HAP-1 (cell line): Measurements from ENCODE around the gene RENBP.

Experiments used
- DNase-seq, 2 experiments: peaks; one replicate each; pipeline ENCODE4 v3.0.0-alpha.2; 2016 to 2020; ENCODE audit warnings: low spot score in 2 of 2
- H3K27me3 ChIP-seq: fragments of 250-450 bp; sonication (Bioruptor Pico); 2 replicates; pipeline ENCODE4 v1.5.1; 2020; ENCODE audit warnings: low read depth, mild to moderate bottlenecking, moderate library complexity
- H3K36me3 ChIP-seq: fragments of 250-450 bp; sonication (Bioruptor Pico); replicated peaks from 2 replicates; pipeline ENCODE4 v1.5.1; 2020; ENCODE audit warnings: mild to moderate bottlenecking
- H3K4me1 ChIP-seq: fragments of 250-450 bp; sonication (Bioruptor Pico); 2 replicates; pipeline ENCODE4 v1.5.1; 2020; ENCODE audit warnings: mild to moderate bottlenecking
- H3K4me3 ChIP-seq: fragments of 250-450 bp; sonication (Bioruptor Pico); 2 replicates; pipeline ENCODE4 v1.5.1; 2020; ENCODE audit warnings: mild to moderate bottlenecking, moderate library complexity
- H3K9me3 ChIP-seq: fragments of 250-450 bp; sonication (Bioruptor Pico); 2 replicates; pipeline ENCODE4 v1.5.1; 2020; ENCODE audit warnings: mild to moderate bottlenecking, moderate library complexity
- in situ Hi-C: fragments of 300-500 bp; cut with MboI; formaldehyde crosslinking; loops from 3 replicates; pipeline ENCODE4 v1.14.3; 2020; ENCODE audit warnings: low sequenced_read_pairs, inconsistent platforms, mixed read lengths

RENBP gene

DNA sequence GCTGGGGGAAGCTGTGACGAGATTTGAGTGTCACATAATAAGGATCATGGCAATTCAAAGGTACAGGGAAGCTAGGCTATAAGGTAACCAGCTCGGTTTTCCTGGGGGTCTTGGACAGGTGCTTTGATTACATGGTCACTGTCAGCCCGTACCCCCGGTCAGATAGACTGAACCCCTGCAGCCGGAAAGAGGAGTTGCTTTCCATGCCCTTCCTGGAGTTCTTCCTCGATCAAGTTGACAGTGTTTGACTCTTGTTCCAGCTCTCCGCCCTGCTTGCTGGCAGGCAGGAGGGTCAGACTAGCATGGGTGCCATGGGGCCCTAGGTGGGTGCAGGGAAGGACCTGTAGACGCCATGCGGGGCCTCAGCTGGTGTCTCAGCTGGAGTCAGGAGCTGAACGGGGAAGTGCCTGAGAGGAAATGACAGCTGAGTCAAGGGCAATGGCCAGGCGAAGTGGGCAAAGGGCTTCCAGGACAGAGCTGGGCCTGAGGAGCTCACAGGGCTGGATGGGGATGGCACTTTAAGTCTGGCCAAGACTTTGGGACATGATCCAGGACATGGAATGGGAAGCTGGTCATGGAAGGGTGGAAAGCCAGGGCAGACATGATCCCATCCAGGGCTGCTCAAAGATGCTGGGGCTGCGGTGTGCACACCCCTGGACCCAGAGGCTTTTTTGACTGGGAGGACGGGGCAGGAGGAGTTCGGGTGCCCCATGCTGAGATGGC, 29.7 kb upstream of the RENBP start:
- H3K27me3 ChIP-seq, result no peaks in the 10 kb centered on the region
- peaks cover 7% of the 10 kb centered on the region for H3K4me1 ChIP-seq
- no peaks in the 10 kb centered on the region for H3K9me3 ChIP-seq
- peak overlapping the region; percentile 44 for H3K4me3 ChIP-seq
- no peak for DNase-seq
- peaks cover 15% of the 10 kb centered on the region for H3K36me3 ChIP-seq
- in situ Hi-C loops, result no loop called here

DNA sequence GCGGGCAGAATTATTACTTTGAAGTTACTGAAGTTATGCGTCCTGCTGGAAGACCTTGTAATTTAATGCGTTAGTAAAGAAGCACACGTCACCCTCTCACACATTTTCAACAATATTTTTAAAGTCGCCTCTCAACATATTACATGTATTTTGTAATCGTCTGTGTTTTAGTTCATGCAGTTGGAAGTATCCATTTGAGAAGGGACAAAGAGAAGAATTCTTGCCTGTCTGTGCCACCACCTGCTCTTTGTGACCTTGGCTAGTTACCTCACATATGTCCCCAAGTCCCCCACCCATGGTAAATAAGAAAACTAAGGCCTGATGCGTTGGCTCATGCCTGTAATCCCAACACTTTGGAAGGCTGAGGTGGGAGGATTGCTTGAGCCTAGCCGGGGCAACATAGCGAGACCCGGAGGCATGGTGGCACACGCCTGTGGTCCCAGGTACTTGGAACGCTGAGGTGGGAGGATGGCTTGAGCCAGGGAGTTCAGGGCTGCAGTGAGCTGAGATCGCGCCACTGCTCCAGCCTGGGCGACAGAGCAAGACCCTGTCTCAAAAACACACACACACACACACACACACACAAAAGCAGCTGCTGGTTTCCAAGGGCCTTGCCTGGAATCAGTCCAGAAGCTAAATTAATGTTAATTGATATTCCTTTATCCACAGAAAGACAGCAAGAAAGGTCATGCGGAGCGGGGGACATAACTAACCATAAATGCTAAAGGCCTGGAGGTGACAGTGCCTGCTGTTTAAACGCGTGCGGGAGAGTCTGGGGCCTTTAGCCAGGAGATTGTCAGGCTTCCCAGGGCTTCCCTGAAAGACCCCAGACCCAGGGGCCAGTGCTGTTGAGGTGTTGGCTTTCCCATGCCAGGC, 28.9 kb upstream of the RENBP start:
- peak overlapping the region; percentile 44 for H3K4me3 ChIP-seq
- in situ Hi-C loops, result no loop called here
- no peaks in the 10 kb centered on the region for H3K27me3 ChIP-seq
- DNase-seq, result peak in 1 of 2 experiments; percentile 39
- peaks cover 14% of the 10 kb centered on the region for H3K4me1 ChIP-seq
- H3K36me3 ChIP-seq, result peaks cover 22% of the 10 kb centered on the region
- H3K9me3 ChIP-seq, result no peaks in the 10 kb centered on the region

DNA sequence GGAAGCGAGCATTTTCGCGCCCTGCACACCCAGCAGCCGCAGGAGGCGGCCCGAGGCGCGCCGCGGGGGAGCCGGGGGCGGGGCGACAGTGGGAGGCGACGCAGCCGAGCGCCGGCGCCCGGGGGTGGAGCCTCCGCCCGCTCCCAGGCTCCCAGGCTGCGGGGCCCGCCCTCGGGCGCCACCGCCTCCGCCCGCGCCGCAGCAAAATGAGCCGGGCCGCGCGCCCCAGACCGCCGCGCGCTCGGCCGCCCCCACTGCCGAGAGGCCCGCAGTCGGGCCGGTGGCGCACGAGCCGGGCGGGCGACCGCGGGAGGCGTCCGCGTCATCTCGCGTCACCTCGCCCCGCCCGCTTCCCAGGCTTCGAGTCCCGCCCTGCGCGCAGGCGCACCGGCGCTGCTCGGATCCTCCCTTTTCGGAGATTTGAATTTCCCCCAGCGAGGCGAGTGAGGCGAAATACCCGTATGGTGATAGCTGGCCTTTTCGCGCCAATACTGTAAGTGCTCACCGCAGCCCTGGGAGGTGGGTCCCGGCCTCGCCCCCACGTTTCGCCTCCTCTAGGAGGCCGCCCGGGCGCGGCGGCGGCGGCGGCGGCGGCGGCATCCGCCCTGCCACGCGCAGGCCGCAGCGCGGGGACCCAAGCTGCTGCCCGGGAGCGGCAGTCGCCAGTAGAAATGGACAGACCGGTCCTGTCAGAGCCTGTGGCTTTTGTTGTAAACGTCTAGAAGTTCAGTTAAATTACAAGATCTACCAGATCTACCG, 28.1 kb upstream of the RENBP start, which contains the start of gene TMEM187:
TMEM187 (plus strand) TSS at position 387 of the 759 bp plus-strand sequence. CDS start 9,309 bp downstream, outside the sequence.
- no peaks in the 10 kb centered on the region for H3K27me3 ChIP-seq
- peak within 1 kb of the TSS; percentile 99 for H3K4me3 ChIP-seq
- peaks cover 20% of the 10 kb centered on the region for H3K4me1 ChIP-seq
- in situ Hi-C loops, result no loop called here
- no peaks in the 10 kb centered on the region for H3K9me3 ChIP-seq
- peak; percentile 96 for DNase-seq
- H3K36me3 ChIP-seq, result peaks cover 28% of the 10 kb centered on the region

DNA sequence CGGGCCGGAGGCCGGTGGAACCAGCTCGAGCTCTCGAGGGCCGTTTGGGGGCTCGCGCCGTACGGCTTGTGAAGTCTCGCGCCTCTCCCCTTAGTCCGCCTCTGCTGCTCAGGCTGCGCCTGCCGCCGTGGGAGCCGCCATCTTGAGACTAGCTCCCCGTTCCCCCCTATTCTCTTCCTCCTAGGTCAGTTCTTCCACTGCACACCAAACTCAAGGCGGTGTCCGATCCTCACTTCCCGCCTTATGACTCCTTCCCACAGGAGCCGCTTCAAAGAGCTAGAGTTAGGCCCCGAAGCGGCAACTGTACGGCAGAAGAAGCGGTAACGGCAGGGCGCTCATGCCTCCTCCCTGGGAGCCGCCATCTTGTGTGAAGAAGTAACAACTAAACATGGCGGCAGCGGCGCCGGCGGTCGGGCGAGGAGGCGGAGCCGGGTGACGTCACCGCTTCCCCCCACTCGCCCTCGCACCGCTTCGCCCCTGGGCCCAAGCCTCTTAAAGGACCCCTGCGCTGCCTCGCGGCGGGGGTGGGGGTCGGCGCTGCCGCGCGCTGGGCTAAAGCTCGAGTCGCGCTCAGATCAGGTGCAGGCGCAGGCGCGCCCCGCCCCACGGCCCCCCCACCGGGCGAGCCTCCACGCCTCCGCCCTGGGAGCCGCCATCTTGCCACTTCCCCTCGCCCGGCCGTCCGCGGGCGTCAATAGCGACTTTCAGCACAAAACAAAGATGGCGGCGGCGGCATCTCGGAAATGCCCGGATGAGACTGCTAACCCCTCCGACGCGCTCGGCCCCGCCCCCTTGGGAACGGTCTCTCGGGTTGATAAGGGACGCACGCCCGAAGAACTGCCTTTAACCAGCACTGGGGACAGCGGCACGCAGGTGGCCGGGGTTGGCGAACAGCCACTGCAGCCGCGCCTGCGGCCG, 27.3 kb upstream of the RENBP start, which contains the start of gene HCFC1:
HCFC1 (minus strand) TSS at position 369 of the 918 bp plus-strand sequence. CDS start 978 bp downstream, outside the sequence.
- in situ Hi-C loops, result no loop called here
- Histone ChIP-seq H3K4me3 (peak within 1 kb of the TSS; percentile 99), H3K4me1 (peaks cover 20% of the 10 kb centered on the region), H3K9me3 (no peaks in the 10 kb centered on the region), H3K36me3 (peaks cover 34% of the 10 kb centered on the region), H3K27me3 (no peaks in the 10 kb centered on the region)
- peak; percentile 88 to 97 for DNase-seq

DNA sequence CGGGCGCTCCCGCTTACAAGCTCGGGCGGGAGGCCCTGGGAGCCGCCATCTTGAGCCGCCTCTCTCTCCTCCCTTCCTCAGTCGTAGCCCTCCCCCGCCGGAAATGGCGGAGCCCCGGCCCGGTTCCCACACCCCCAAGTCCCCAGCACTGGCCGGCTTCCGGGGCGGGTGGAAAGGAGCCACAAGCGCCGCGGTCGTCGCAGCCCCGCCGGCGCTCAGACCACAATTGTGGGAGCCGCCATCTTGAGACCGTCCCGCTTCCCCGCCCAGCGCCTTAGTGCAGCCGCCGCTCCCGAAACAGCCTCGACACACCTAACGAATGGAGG, 26.6 kb upstream of the RENBP start:
- H3K36me3 ChIP-seq, result peaks cover 34% of the 10 kb centered on the region
- in situ Hi-C loops, result no loop called here
- peaks cover 20% of the 10 kb centered on the region for H3K4me1 ChIP-seq
- peak overlapping the region; percentile 99 for H3K4me3 ChIP-seq
- H3K27me3 ChIP-seq, result no peaks in the 10 kb centered on the region
- peak; percentile 88 to 96 for DNase-seq
- no peaks in the 10 kb centered on the region for H3K9me3 ChIP-seq

DNA sequence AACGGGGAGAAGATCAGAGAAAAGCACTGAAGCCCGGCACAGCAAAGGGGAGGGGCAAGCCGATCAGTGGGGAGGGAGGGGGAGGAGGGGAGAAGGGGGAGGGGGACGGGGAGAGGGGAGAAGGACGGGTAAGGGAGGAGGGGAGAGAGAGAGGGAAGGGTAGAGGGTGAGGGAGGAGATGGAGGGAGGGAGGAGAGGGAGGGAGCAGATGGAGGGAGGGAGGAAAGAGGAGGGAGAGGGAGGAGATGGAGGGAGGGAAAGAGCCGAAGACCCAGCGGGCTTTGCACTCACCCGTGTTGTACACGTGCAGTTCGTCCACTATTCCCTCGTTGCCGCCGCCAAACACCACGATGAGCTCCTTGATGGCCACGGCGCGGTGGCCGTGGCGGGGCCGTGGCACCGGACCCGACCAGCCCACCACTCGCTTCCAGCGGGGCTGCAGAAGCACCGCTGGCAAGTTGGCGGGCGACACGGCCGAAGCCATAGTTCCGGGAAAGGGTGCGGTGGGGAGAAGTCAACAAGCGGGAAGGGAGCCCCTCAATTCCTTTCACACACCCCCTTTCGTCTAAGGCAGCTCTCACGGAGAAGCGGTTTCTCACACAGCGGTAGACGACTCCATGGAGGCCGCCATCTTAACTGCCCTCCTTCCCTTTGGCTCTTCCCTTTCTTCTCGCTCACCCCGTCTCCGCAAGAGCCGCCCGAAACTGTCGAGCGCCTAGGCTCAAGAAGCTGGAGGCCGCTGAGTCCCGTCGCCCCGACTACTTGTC, 26.1 kb upstream of the RENBP start:
- in situ Hi-C loops, result no loop called here
- DNase-seq, result peak; percentile 88 to 89
- peak overlapping the region; percentile 99 for H3K4me3 ChIP-seq
- peaks cover 34% of the 10 kb centered on the region for H3K36me3 ChIP-seq
- no peaks in the 10 kb centered on the region for H3K27me3 ChIP-seq
- peaks cover 20% of the 10 kb centered on the region for H3K4me1 ChIP-seq
- no peaks in the 10 kb centered on the region for H3K9me3 ChIP-seq

DNA sequence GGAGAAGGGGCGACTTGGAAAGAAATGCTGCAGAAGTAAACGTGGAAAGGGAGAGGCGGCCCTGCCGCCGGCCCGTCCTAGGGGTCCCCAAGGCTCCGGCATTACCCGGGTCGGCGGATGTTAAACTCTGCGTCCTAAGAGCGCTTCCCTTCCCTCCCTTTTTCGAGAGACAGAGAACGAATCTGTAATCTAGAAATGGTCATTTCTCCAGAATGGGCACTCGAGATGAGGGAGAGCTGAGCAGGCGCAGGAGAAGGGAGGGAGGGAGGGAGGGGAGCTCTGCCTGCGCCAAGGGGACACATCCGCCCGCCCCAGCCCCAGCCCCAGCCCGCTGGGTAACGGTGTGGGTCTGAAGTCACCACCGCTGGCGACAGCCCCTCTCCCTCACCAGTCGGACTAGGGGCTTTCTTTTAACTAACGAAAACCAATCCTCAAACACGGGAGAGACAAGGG, 25.5 kb upstream of the RENBP start:
- Histone ChIP-seq H3K4me1 (peaks cover 20% of the 10 kb centered on the region), H3K36me3 (peaks cover 37% of the 10 kb centered on the region), H3K4me3 (peak overlapping the region; percentile 99), H3K27me3 (no peaks in the 10 kb centered on the region), H3K9me3 (no peaks in the 10 kb centered on the region)
- in situ Hi-C loops, result no loop called here
- DNase-seq, result peak in 1 of 2 experiments; percentile 37

DNA sequence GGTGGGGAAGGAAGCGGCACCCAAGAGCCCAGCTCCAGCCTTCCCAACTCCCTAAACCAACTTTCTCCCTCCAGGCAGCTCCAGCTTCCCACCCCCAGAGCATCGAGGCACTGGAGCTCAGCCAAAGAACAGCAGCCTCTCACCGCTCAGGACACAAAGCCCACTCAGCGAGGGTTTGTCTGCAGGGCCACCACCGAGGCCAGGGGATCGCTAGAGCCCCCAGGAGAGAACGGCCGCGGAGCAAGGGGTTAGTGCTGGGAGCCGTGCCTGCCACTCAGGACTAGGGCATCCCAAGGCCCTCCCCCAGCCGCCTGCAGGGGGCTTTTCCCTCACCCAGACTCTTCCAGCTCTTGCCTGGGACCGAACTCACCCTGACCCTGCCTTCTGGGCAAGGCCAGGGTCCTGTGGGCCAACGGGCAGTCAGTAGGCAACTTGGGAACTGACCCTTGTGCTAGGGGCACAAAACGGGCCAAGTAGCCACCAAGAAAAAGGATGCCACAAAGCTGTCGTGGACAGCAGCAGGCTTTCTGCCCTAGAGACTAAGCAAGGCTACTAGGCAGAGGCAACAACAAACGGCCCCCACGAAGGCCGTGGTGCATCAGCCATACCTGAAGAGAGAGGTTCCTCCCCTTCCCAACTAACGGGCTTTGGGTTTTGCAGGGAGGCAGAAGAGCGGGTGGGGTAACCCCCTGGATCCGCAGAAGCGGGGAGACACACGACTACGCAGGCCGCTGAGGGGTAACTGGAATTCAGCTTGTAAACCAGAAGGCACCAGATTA, 24.9 kb upstream of the RENBP start:
- Histone ChIP-seq H3K36me3 (peaks cover 44% of the 10 kb centered on the region), H3K9me3 (no peaks in the 10 kb centered on the region), H3K4me1 (peaks cover 20% of the 10 kb centered on the region), H3K4me3 (peak overlapping the region; percentile 99), H3K27me3 (no peaks in the 10 kb centered on the region)
- peak in 1 of 2 experiments; percentile 68 for DNase-seq
- in situ Hi-C loops, result no loop called here

DNA sequence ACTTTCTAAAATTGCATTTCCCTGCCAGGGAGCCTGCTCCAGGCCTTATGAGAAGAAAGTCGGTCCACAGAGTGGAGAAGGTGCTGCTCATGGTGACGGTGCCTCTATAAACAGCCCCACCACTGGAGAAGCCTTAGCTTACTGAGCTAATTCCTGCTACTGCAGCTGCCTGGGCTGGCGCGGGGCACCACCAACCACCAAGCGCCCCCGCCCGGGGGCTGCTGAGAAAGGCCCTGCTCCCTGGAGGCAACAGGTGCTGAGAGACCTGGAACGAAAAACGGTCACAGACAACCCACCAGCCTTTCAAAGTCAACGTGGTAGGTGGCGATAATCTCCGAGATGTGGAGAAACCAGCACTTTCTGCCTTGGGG, 24.3 kb upstream of the RENBP start:
- in situ Hi-C loops, result no loop called here
- Histone ChIP-seq H3K4me3 (peak overlapping the region; percentile 99), H3K4me1 (peaks cover 18% of the 10 kb centered on the region), H3K27me3 (no peaks in the 10 kb centered on the region), H3K36me3 (peaks cover 49% of the 10 kb centered on the region), H3K9me3 (no peaks in the 10 kb centered on the region)
- DNase-seq, result peak in 1 of 2 experiments; percentile 73

DNA sequence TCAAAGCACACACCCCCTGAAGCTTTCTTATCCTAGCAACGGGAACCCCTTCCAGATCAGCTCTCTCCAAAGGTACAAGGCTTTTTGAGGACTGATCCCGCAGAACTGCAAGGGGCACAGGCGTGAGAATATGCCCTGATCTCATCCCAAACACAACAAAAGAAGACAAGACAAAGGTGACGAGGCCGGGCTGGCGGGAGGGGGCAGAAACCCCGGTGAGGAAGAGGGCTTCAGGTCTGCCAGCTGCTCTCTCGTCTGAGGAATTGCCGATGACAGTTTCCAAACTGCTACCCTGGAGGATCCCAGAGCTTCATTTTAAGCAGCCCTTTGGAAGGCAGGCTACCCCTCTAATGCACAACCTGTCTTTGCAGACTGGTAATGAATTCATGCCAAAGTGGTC, 23.8 kb upstream of the RENBP start:
- in situ Hi-C loops, result no loop called here
- no peaks in the 10 kb centered on the region for H3K27me3 ChIP-seq
- no peak for DNase-seq
- no peaks in the 10 kb centered on the region for H3K9me3 ChIP-seq
- peak overlapping the region; percentile 99 for H3K4me3 ChIP-seq
- H3K4me1 ChIP-seq, result peaks cover 16% of the 10 kb centered on the region
- H3K36me3 ChIP-seq, result peaks cover 54% of the 10 kb centered on the region

DNA sequence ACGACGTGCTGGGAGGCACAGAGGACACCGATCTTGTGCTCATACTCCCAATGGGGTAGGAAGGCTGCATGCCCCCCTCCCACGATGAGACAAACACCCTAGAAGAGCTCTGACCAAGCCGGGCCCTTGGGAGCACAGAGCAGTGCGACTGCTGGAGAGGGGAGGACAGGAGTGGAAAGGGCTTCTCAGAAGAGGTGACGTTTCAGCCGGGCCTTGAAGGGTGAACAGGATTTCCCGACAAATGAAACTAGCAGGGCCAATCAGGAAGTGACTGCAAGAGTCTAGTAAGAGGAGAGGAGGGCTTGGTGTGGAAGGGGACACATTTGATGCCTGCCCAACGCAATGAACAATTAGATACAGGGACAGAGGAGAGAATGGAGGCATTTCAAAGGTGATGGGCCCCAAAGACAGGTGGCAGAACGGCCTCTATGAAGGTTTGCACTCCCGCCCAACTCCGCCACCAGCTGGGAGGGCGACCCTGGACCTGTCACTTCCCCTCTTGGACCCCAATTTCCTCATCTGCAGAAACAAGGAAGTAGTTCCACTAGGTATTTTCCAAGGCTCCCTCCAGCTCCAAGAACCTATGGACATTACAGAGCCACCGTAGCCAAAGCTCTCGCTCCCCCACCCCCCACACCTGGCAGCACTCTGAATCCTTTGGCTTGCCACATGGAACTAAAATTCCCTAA, 23.2 kb upstream of the RENBP start:
- Histone ChIP-seq H3K36me3 (peaks cover 60% of the 10 kb centered on the region), H3K27me3 (no peaks in the 10 kb centered on the region), H3K4me1 (peaks cover 16% of the 10 kb centered on the region), H3K9me3 (no peaks in the 10 kb centered on the region), H3K4me3 (no peak overlapping the region)
- in situ Hi-C loops, result no loop called here
- no peak for DNase-seq
